Stimulated activated naive CD8-positive, alpha-beta T cell treated with anti-CD3 and anti-CD28 coated beads, Interleukin-15, Interleukin-2, amounts not matched to agents 100 ng/mL and 50 ng/mL, for 24 hours (primary cell): ENCODE measurements around the gene SGCD.
"Not testable (repeated sequence)": the region's sequence is repeated elsewhere in the genome, so short reads cannot be mapped to it uniquely, and the experiment has no call there.

Experiments
- H3K27ac Mint-ChIP-seq: one replicate; pipeline ENCODE4 v1.8.0; 2021; ENCODE audit warnings: mild to moderate bottlenecking, mixed read lengths
- H3K27me3 Mint-ChIP-seq: one replicate; pipeline ENCODE4 v1.8.0; 2021; ENCODE audit warnings: mixed read lengths
- H3K36me3 Mint-ChIP-seq: one replicate; pipeline ENCODE4 v1.8.0; 2021; ENCODE audit warnings: low read depth, mixed read lengths
- H3K4me1 Mint-ChIP-seq: one replicate; pipeline ENCODE4 v1.8.0; 2021; ENCODE audit warnings: low read depth, mixed read lengths
- H3K4me3 Mint-ChIP-seq: one replicate; pipeline ENCODE4 v1.8.0; 2021; ENCODE audit warnings: mild to moderate bottlenecking, mixed read lengths
- H3K9me3 Mint-ChIP-seq: one replicate; pipeline ENCODE4 v1.8.0; 2021; ENCODE audit warnings: mixed read lengths

The SGCD gene

DNA sequence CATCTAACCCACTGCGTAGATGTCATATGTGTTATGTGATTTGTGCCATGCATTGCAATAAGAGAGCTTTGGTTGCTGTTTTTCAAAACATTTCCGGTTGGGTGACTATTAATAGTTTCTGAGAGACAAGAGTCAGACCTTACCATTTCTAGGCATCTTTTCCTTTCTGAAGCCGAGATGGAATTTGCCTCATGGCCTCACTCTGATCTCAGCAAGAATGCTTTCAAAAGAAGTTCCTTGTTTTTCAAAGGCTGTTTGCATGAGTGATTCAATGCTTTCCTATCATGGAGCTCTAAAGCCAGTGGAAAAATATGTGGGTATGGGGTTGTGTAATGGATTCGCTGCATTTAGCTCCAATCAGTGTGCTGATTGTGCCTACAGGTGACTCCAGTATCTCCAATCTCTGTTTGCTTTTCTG, 320.1 kb downstream of the SGCD start:
- H3K4me3 Mint-ChIP-seq, result no peak overlapping the region
- H3K4me1 Mint-ChIP-seq, result no peaks in the 10 kb centered on the region
- H3K27ac Mint-ChIP-seq, result no peak overlapping the region
- H3K27me3 Mint-ChIP-seq, result peaks cover 15% of the 10 kb centered on the region
- no peaks in the 10 kb centered on the region for H3K9me3 Mint-ChIP-seq
- H3K36me3 Mint-ChIP-seq, result no peaks in the 10 kb centered on the region

DNA sequence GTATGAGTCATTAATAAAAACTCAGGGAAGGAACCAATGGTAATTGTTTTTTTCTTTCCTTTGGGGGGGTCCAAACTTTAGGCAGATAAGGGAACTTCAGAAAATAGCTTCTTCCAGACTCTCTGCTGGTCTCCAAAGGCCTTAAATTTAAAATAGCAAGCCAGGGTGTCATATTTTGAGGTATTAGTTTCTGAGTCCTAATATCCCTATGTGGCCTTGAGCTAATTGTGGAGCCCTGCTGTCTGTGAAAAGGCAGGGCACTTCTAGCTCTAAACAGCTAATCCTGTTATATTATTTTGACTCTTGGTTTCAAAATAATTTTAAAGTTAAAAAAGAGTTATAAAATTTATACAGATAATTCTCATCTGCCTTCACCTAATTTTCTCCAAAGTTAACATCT, 327.5 kb downstream of the SGCD start:
- Mint-ChIP-seq H3K36me3 (no peaks in the 10 kb centered on the region), H3K9me3 (no peaks in the 10 kb centered on the region), H3K27me3 (peaks cover 15% of the 10 kb centered on the region), H3K4me1 (no peaks in the 10 kb centered on the region), H3K27ac (no peak overlapping the region), H3K4me3 (no peak overlapping the region)

DNA sequence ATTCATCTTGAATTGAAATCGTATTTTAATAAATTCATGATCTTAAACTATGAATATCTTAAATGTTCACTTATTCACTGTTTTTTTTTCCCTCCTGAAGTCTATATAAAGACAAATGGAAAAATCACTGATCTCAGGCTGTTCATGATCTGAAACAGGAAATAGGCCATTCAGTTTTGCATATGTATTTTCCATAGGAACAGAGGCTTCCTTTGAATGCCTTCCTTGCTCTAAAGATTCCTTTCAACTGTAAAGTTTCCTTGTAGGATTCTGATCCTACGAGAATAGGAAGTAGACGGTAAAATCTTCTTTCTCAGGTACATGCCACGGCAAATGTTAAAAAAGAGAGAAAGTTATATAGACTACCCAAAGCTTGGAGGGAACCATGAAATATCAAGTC, 328.8 kb downstream of the SGCD start:
- peaks cover 10% of the 10 kb centered on the region for H3K27me3 Mint-ChIP-seq
- no peak overlapping the region for H3K4me3 Mint-ChIP-seq
- no peaks in the 10 kb centered on the region for H3K9me3 Mint-ChIP-seq
- H3K4me1 Mint-ChIP-seq, result no peaks in the 10 kb centered on the region
- H3K27ac Mint-ChIP-seq, result no peak overlapping the region
- H3K36me3 Mint-ChIP-seq, result no peaks in the 10 kb centered on the region

DNA sequence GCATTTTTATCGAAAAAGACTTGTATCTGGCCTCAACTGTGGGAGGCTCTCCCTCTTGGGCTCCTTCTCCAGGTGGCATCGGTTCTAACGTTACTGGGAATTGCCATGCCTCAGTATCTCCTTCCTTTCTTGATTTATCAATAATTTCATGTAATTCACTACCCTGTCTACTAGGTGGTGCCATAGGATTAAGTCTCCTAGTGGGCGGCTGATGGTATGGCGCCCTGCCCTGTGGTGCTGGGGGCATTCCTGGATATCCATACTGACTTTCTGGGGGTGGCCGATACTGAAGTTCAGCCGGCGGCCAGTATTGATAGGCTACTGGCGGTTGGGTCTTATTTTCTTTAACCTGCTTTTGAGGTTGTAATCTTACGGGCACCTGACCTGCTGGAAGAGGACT, 337.9 kb downstream of the SGCD start:
- H3K4me3 Mint-ChIP-seq, H3K36me3 Mint-ChIP-seq, H3K27me3 Mint-ChIP-seq, H3K4me1 Mint-ChIP-seq, H3K27ac Mint-ChIP-seq, H3K9me3 Mint-ChIP-seq: not testable (repeated sequence)

DNA sequence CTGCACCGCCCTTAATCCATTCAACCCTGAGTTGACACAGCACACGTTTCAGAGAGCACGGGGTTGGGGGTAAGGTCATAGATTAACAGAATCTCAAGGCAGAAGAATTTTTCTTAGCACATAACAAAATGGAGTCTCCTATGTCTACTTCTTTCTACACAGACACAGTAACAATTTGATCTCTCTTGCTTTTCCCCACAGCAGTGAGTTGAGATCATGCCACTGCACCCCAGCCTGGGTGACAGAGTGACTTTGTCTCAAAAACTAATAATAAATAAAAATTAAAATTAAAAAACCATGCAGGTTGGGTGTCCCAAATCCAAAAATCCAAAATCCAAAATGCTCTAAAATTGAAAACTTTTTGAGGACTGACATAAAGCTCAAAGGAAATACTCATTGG, 339.7 kb downstream of the SGCD start:
- not testable (repeated sequence) for H3K27me3 Mint-ChIP-seq, H3K9me3 Mint-ChIP-seq, H3K4me1 Mint-ChIP-seq, H3K27ac Mint-ChIP-seq, H3K36me3 Mint-ChIP-seq, H3K4me3 Mint-ChIP-seq

DNA sequence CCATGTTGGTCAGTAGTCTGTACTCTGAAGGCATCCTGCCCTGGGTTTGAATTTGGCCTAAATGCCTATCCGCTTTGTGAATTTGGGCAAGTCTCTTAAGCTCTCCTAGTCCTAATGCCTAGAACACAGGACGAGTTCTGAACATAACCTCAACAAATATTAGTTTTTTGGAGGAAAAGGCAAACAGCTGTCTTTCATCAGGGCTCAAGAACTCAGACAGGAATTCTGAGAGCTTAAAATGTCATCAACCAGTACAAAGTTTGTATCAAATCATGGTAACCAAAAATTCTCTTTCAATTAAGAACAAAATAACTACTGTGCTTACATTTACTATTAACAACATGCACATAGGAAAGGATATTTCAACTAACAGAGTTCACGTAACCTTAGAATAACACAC, 340.7 kb downstream of the SGCD start:
- Mint-ChIP-seq H3K27me3 (peaks cover 4% of the 10 kb centered on the region), H3K9me3 (no peaks in the 10 kb centered on the region), H3K4me3 (no peak overlapping the region), H3K36me3 (no peaks in the 10 kb centered on the region), H3K27ac (no peak overlapping the region), H3K4me1 (no peaks in the 10 kb centered on the region)

DNA sequence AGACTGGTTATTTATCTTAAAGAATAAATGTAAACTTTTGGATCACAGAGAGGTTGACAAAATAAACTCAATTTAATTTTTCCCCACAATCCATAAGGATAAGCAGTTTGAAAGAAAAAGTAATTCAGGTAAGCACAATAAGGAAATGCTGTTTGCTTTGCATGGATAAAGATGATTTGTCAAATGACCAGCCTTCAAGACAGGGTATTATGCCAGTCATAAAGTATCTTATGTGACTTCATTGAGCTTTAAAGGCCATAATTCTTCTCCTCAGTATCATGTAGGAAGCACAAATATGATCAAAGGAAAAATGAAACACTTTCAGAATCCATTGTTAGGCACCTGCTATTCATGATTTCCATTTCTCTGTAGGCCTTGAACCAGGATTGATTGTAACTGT, 342.5 kb downstream of the SGCD start:
- H3K9me3 Mint-ChIP-seq, result no peaks in the 10 kb centered on the region
- H3K4me1 Mint-ChIP-seq, result no peaks in the 10 kb centered on the region
- no peak overlapping the region for H3K4me3 Mint-ChIP-seq
- no peaks in the 10 kb centered on the region for H3K36me3 Mint-ChIP-seq
- peaks cover 4% of the 10 kb centered on the region for H3K27me3 Mint-ChIP-seq
- H3K27ac Mint-ChIP-seq, result no peak overlapping the region

DNA sequence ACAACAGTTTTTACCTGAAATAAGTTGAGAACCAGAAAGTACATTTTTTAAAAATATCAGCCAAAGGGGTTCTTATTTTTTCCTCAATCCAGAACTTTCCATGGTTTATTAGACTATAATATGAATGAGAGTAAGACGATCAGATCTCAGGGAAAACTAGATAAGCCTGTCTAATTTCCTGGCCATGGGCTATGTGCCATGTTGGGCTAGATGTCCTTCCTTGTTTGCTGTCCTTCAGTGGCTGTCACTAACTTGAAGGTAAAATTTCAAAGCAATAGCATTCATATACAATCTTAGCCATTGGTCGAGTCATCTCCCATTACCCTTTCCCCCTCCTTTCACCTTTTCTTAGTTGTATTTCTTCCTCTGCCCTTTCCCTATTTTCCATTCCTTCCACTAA, 343.7 kb downstream of the SGCD start:
- H3K36me3 Mint-ChIP-seq, result no peaks in the 10 kb centered on the region
- H3K9me3 Mint-ChIP-seq, result no peaks in the 10 kb centered on the region
- H3K27ac Mint-ChIP-seq, result no peak overlapping the region
- peaks cover 4% of the 10 kb centered on the region for H3K27me3 Mint-ChIP-seq
- no peaks in the 10 kb centered on the region for H3K4me1 Mint-ChIP-seq
- H3K4me3 Mint-ChIP-seq, result no peak overlapping the region

DNA sequence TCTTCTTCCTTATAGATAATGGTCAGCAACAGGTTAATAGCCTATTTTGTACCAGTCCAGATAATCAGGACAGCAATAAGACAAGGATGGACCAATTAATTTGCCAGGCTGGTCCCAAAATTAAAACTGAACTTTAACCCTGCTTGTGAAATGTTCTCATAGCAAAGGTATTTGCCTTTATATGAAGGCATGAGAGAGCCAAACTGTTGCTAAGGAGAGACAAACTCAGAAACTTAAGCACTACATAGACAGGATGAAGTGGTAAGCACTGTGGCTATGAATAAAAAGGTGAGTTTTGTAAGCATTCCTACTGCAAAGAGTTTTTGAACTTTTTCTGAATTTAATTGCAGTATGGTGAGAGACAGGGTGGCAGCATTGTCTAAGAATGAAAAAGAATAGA, 348.4 kb downstream of the SGCD start:
- Mint-ChIP-seq H3K36me3 (no peaks in the 10 kb centered on the region), H3K4me3 (no peak overlapping the region), H3K27me3 (peaks cover 4% of the 10 kb centered on the region), H3K9me3 (no peaks in the 10 kb centered on the region), H3K27ac (no peak overlapping the region), H3K4me1 (no peaks in the 10 kb centered on the region)

DNA sequence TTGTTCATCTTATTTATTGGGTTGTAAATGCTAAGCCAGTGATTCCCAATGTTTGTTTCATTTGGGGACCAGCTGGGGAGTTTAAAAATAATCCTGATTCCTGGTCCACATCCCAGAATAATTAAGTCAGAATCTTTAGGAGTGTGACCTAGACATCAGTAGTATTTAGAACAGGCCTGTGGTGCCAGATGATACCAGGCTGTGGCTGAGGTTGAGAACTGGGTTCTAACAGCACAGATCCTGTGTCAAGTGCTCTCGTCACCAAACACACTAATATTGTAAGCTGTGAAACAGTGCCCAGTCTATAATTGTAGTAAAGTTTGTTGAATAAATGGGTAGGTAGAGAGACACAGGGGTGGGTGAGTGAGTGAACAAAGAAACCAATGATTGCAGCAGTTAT, 351.0 kb downstream of the SGCD start:
- H3K4me3 Mint-ChIP-seq, result no peak overlapping the region
- H3K27ac Mint-ChIP-seq, result no peak overlapping the region
- H3K9me3 Mint-ChIP-seq, result no peaks in the 10 kb centered on the region
- no peaks in the 10 kb centered on the region for H3K36me3 Mint-ChIP-seq
- peaks cover 5% of the 10 kb centered on the region for H3K27me3 Mint-ChIP-seq
- H3K4me1 Mint-ChIP-seq, result no peaks in the 10 kb centered on the region

DNA sequence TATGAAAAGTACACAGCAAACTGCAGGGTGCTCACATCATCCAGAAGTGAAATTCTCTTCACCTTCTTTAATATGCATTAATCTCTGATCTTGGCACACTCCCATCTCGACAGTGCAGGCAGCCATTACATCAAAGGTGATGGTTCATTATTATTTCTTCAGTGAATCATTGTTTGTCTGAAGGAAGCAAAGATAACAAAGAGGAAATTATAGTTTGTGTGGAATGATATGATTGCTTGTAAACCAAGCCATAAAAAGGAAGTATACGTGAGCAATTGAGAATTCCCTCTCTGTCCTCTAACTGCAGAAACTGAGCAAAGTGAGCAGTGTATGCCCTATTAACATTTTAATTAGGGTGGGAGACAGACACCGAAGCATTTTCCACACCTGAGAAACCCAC, 351.5 kb downstream of the SGCD start:
- no peaks in the 10 kb centered on the region for H3K36me3 Mint-ChIP-seq
- H3K9me3 Mint-ChIP-seq, result no peaks in the 10 kb centered on the region
- no peaks in the 10 kb centered on the region for H3K4me1 Mint-ChIP-seq
- H3K27ac Mint-ChIP-seq, result no peak overlapping the region
- no peak overlapping the region for H3K4me3 Mint-ChIP-seq
- H3K27me3 Mint-ChIP-seq, result peaks cover 11% of the 10 kb centered on the region

DNA sequence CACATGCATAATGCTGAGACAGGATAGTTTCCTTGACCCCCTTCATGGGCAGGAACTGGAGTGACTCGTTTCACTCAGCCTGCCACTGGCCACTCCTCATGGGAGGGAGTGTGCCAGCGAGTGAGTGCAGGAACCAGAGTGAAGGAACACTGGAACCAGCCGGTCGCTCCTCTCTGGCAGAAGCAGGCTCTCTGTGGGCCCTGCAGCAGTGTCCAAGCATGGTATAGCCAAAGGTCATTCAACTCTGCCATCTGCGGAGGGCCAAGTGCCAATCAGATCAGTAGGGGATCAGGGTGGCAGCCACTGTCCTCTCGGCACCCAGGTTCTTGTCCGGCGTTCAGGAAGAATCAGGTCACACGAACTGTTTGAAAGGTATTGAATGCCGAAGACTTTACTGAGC, 353.9 kb downstream of the SGCD start:
- Mint-ChIP-seq H3K9me3 (no peaks in the 10 kb centered on the region), H3K4me1 (no peaks in the 10 kb centered on the region), H3K36me3 (no peaks in the 10 kb centered on the region), H3K27ac (no peak overlapping the region), H3K27me3 (peaks cover 30% of the 10 kb centered on the region), H3K4me3 (no peak overlapping the region)

DNA sequence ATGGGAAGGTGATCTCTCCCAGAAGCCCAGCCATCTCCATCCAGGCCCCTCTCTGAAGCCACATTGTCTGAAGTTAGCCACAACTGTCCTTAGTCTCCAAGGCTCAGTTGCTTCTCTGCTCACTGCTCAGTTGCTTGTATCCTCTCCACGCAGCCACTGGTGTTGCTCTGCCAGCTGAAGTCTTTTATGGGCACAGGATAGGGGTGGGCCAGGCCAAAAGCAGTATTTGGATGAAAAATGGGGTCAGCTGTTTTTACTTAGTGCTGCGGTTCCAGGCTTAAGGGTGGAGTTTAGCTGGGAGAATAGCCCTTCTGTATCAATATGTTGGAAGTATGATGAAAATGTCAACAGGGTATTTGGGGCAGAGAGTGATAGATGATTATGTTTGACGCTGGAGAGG, 354.3 kb downstream of the SGCD start:
- H3K4me3 Mint-ChIP-seq, result no peak overlapping the region
- H3K36me3 Mint-ChIP-seq, result no peaks in the 10 kb centered on the region
- H3K9me3 Mint-ChIP-seq, result no peaks in the 10 kb centered on the region
- H3K27me3 Mint-ChIP-seq, result peaks cover 31% of the 10 kb centered on the region
- no peak overlapping the region for H3K27ac Mint-ChIP-seq
- no peaks in the 10 kb centered on the region for H3K4me1 Mint-ChIP-seq

DNA sequence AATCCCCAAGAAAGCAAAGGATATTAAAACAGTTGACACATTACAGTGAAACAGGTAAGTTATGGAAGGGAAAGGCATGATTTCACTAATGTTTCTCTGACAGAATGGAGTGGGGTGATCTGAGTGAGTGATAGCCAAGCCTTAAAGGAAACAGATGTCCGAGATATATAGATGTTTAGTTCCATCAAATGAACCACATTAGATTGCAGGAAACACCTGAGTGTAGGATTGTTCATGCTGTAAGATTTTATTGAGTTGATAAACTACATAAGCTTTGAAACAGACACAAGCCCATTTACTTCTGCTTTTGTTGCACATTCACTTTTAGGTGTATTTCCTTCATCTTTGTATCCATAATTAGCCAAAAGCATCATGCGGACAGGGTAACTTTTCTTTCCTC, 356.0 kb downstream of the SGCD start:
- H3K9me3 Mint-ChIP-seq, result no peaks in the 10 kb centered on the region
- H3K4me1 Mint-ChIP-seq, result no peaks in the 10 kb centered on the region
- H3K27me3 Mint-ChIP-seq, result peaks cover 45% of the 10 kb centered on the region
- H3K36me3 Mint-ChIP-seq, result no peaks in the 10 kb centered on the region
- H3K4me3 Mint-ChIP-seq, result no peak overlapping the region
- no peak overlapping the region for H3K27ac Mint-ChIP-seq

DNA sequence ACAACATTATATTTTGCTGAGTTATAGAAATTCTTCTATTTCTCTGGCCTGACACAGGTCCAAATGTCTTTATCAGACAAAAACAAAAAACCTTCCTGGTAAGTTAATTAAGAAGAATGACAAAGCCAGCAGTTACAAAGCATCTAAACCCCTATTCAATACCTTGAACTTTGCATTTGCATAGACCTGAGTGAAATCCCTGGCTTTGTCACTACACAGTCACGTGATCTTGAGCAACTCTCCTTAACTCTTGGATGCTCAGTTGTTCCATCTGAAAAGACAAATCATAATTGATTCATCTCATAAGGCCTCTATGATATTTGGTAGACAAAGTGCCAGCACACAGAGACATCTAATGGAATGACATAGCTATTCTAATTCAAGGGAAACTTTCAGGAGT, 356.5 kb downstream of the SGCD start:
- H3K4me3 Mint-ChIP-seq, result no peak overlapping the region
- H3K27me3 Mint-ChIP-seq, result peaks cover 48% of the 10 kb centered on the region
- H3K9me3 Mint-ChIP-seq, result no peaks in the 10 kb centered on the region
- H3K4me1 Mint-ChIP-seq, result no peaks in the 10 kb centered on the region
- H3K27ac Mint-ChIP-seq, result no peak overlapping the region
- H3K36me3 Mint-ChIP-seq, result no peaks in the 10 kb centered on the region

DNA sequence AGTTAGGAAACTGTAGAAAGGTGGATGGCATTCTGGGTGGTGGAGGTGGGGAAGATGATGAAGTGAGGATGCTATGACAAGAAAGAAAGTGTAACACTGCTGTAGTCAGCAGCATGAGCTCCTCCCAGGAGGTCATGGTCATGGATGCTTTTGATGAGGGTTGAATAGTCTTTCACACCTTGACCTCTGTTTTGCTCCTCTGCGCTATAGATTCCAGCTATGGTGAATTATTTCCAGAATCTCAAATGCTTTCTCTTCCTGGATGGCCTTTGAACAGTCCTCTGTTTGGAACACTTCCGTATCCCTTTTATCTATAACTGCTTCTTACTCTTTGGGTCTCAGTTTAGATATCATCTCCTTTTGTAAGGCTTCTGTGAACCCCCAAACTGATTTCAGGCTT, 357.3 kb downstream of the SGCD start:
- H3K36me3 Mint-ChIP-seq, result no peaks in the 10 kb centered on the region
- H3K4me3 Mint-ChIP-seq, result no peak overlapping the region
- H3K27me3 Mint-ChIP-seq, result peaks cover 49% of the 10 kb centered on the region
- H3K4me1 Mint-ChIP-seq, result no peaks in the 10 kb centered on the region
- H3K9me3 Mint-ChIP-seq, result no peaks in the 10 kb centered on the region
- H3K27ac Mint-ChIP-seq, result no peak overlapping the region

DNA sequence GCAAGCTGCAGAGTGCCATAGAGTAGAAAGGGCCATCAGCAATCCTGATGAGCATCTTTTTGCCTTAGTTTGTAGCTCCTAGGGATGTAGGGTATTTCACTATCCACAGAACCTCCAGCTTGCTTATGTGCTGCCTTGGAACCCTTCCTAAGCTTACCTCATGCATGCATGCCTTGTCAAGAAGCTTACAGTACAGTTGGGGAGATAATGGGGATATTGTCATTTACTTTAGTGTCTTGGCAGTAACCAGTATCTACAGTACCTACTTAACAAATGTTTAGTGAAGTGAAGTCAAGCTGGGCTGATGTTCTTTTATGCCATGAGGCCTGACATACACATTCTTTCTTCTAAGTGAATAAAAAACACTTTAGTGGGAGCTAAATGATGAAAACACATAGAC, 358.5 kb downstream of the SGCD start:
- H3K27ac Mint-ChIP-seq, result no peak overlapping the region
- H3K9me3 Mint-ChIP-seq, result no peaks in the 10 kb centered on the region
- H3K4me1 Mint-ChIP-seq, result no peaks in the 10 kb centered on the region
- no peak overlapping the region for H3K4me3 Mint-ChIP-seq
- no peaks in the 10 kb centered on the region for H3K36me3 Mint-ChIP-seq
- peaks cover 55% of the 10 kb centered on the region for H3K27me3 Mint-ChIP-seq
